H9 (cell line): ENCODE data around the gene ATP2B2. TPM values are rescaled to one million over a fixed set of nuclear protein-coding genes. Genes with fewer than 3 reads are reported as not detected.

ENCODE experiments used
- DNase-seq: peaks from one replicate; pipeline ENCODE4 v3.0.0-alpha.2; 2017
- H2AFZ ChIP-seq: one replicate; pipeline ENCODE4 v1.6.1; 2013; ENCODE audit warnings: mild to moderate bottlenecking, low read length, control low read depth, moderate library complexity
- H2AK5ac ChIP-seq: 2 replicates; pipeline ENCODE4 v1.6.1; 2013; ENCODE audit warnings: low read length, control low read depth, mixed read lengths; ENCODE audit not compliant: insufficient read length
- H2BK120ac ChIP-seq: one replicate; pipeline ENCODE4 v1.6.1; 2013; ENCODE audit warnings: low read depth, mild to moderate bottlenecking, low read length, control low read depth, inconsistent platforms; ENCODE audit not compliant: poor library complexity, severe bottlenecking
- H2BK12ac ChIP-seq: 2 replicates; pipeline ENCODE4 v1.6.1; 2013; ENCODE audit warnings: low read length, control low read depth, mixed read lengths, low read depth; ENCODE audit not compliant: insufficient read length
- H2BK15ac ChIP-seq: 2 replicates; pipeline ENCODE4 v1.6.1; 2013; ENCODE audit warnings: low read depth, low read length, control low read depth
- H2BK20ac ChIP-seq: one replicate; pipeline ENCODE4 v1.6.1; 2013; ENCODE audit warnings: low read depth, mild to moderate bottlenecking, low read length, control low read depth, inconsistent platforms; ENCODE audit not compliant: poor library complexity, severe bottlenecking
- H2BK5ac ChIP-seq: 2 replicates; pipeline ENCODE4 v1.6.1; 2013; ENCODE audit warnings: low read length, control low read depth, mixed read lengths; ENCODE audit not compliant: insufficient read length
- H3K14ac ChIP-seq: 2 replicates; pipeline ENCODE4 v1.6.1; 2013; ENCODE audit warnings: low read length, control low read depth; ENCODE audit not compliant: insufficient read depth
- H3K18ac ChIP-seq: 2 replicates; pipeline ENCODE4 v1.6.1; 2013; ENCODE audit warnings: low read depth, mild to moderate bottlenecking, mixed read lengths, low read length, control low read depth; ENCODE audit not compliant: insufficient read length
- H3K23ac ChIP-seq: 2 replicates; pipeline ENCODE4 v1.6.1; 2013; ENCODE audit warnings: low read length, control low read depth, mixed read lengths, low read depth; ENCODE audit not compliant: insufficient read length
- H3K23me2 ChIP-seq: 2 replicates; pipeline ENCODE4 v1.6.1; 2013; ENCODE audit warnings: low read depth, mild to moderate bottlenecking, mixed read lengths, low read length, control low read depth; ENCODE audit not compliant: insufficient read length, poor library complexity, severe bottlenecking
- H3K27ac ChIP-seq: 2 replicates; pipeline ENCODE4 v1.5.1; 2013; ENCODE audit warnings: low read length, control low read depth, mixed read lengths, low read depth; ENCODE audit not compliant: insufficient read length
- H3K27me3 ChIP-seq: 2 replicates; pipeline ENCODE4 v1.6.1; 2013; ENCODE audit warnings: low read length, control low read depth, inconsistent platforms; ENCODE audit not compliant: insufficient read depth
- H3K4ac ChIP-seq: 2 replicates; pipeline ENCODE4 v1.6.1; 2013; ENCODE audit warnings: low read depth, mild to moderate bottlenecking, control low read depth, inconsistent platforms, low read length, moderate library complexity
- H3K4me1 ChIP-seq: 2 replicates; pipeline ENCODE4 v1.6.1; 2013; ENCODE audit warnings: low read length, control low read depth, inconsistent platforms; ENCODE audit not compliant: insufficient read depth
- H3K4me2 ChIP-seq: 2 replicates; pipeline ENCODE4 v1.6.1; 2013; ENCODE audit warnings: low read length, control low read depth, mixed read lengths; ENCODE audit not compliant: insufficient read length, insufficient read depth
- H3K56ac ChIP-seq: 2 replicates; pipeline ENCODE4 v1.6.1; 2013; ENCODE audit warnings: low read depth, mild to moderate bottlenecking, mixed read lengths, low read length, control low read depth; ENCODE audit not compliant: insufficient read length
- H3K79me1 ChIP-seq: 2 replicates; pipeline ENCODE4 v1.6.1; 2013; ENCODE audit warnings: low read depth, mild to moderate bottlenecking, moderate library complexity, low read length, control low read depth, inconsistent platforms; ENCODE audit not compliant: insufficient read depth, poor library complexity, severe bottlenecking
- H3K79me2 ChIP-seq: 2 replicates; pipeline ENCODE4 v1.6.1; 2013; ENCODE audit warnings: low read length, control low read depth, inconsistent platforms; ENCODE audit not compliant: insufficient read depth
- H3K9ac ChIP-seq: 2 replicates; pipeline ENCODE4 v1.6.1; 2013; ENCODE audit warnings: low read length, control low read depth, mixed read lengths; ENCODE audit not compliant: insufficient read length; ENCODE audit errors: extremely low read depth
- H3K9me3 ChIP-seq: one replicate; pipeline ENCODE4 v1.6.1; 2013; ENCODE audit warnings: low read depth, low read length, inconsistent platforms; ENCODE audit not compliant: control insufficient read depth
- H3T11ph ChIP-seq: one replicate; pipeline ENCODE4 v1.6.1; 2013; ENCODE audit warnings: mild to moderate bottlenecking, low read length, control low read depth, inconsistent platforms
- H4K20me1 ChIP-seq: one replicate; pipeline ENCODE4 v1.6.1; 2013; ENCODE audit not compliant: control insufficient read depth, insufficient read length, insufficient read depth
- H4K5ac ChIP-seq: 2 replicates; pipeline ENCODE4 v1.6.1; 2013; ENCODE audit warnings: low read depth, mild to moderate bottlenecking, mixed read lengths, low read length, control low read depth; ENCODE audit not compliant: insufficient read length
- H4K8ac ChIP-seq: replicated peaks from 2 replicates; pipeline ENCODE4 v1.6.1; 2013; ENCODE audit warnings: low read length, control low read depth, mixed read lengths, low read depth; ENCODE audit not compliant: insufficient read length
- H4K91ac ChIP-seq: 2 replicates; pipeline ENCODE4 v1.6.1; 2013; ENCODE audit warnings: low read depth, mild to moderate bottlenecking, moderate library complexity, mixed read lengths, low read length, control low read depth; ENCODE audit not compliant: insufficient read length
- H3K27ac Mint-ChIP-seq, 3 experiments: 2 replicates in 2 of 3; 3 replicates in 1 of 3; pipeline ENCODE4 v1.8.0; 2020 to 2021; ENCODE audit warnings: mixed read lengths in 3 of 3, mild to moderate bottlenecking in 1 of 3, moderate library complexity in 1 of 3
- H3K27me3 Mint-ChIP-seq: 2 replicates; pipeline ENCODE4 v1.8.0; 2021; ENCODE audit warnings: low read depth, mild to moderate bottlenecking, moderate library complexity, mixed read lengths
- H3K36me3 Mint-ChIP-seq, 3 experiments: 2 replicates in 2 of 3; 3 replicates in 1 of 3; pipeline ENCODE4 v1.8.0; 2020 to 2021; ENCODE audit warnings: low read depth in 3 of 3, mixed read lengths in 3 of 3; ENCODE audit not compliant: insufficient read depth in 1 of 3
- H3K4me1 Mint-ChIP-seq, 2 experiments: 2 replicates each; pipeline ENCODE4 v1.8.0; 2020; ENCODE audit warnings: mixed read lengths in 2 of 2
- H3K4me3 Mint-ChIP-seq, 2 experiments: 2 replicates in 1 of 2; 3 replicates in 1 of 2; pipeline ENCODE4 v1.8.0; 2020 to 2021; ENCODE audit warnings: mild to moderate bottlenecking in 2 of 2, mixed read lengths in 2 of 2, moderate library complexity in 1 of 2
- H3K9me3 Mint-ChIP-seq, 2 experiments: 2 replicates in 1 of 2; 3 replicates in 1 of 2; pipeline ENCODE4 v1.8.0; 2020; ENCODE audit warnings: mild to moderate bottlenecking in 2 of 2, mixed read lengths in 2 of 2, moderate library complexity in 1 of 2
- CTCF ChIP-seq: fragments of 200-600 bp; sonication (generic); conservative IDR thresholded peaks from 3 replicates; pipeline ENCODE4 v1.8.0; 2021; ENCODE audit warnings: antibody characterized with exemption, mild to moderate bottlenecking
- WGBS: extraction: QIAGEN DNeasy Blood & Tissue Kit; methylation state at CpG from one replicate; pipeline ENCODE4 v1.1.7; 2013; ENCODE audit warnings: missing lambda C conversion rate, low lambda C conversion rate, mixed read lengths; ENCODE audit not compliant: insufficient read length; ENCODE audit errors: extremely low coverage; 5-methylcytosine and 5-hydroxymethylcytosine counted together
- total RNA-seq: library from RNA; stranded (reverse); gene quantifications from 2 replicates; pipeline ENCODE4 v1.2.1, GENCODE V29; 2021

The ATP2B2 gene
- total RNA-seq, 1 experiment from 2014 or later: 0.33 TPM

DNA sequence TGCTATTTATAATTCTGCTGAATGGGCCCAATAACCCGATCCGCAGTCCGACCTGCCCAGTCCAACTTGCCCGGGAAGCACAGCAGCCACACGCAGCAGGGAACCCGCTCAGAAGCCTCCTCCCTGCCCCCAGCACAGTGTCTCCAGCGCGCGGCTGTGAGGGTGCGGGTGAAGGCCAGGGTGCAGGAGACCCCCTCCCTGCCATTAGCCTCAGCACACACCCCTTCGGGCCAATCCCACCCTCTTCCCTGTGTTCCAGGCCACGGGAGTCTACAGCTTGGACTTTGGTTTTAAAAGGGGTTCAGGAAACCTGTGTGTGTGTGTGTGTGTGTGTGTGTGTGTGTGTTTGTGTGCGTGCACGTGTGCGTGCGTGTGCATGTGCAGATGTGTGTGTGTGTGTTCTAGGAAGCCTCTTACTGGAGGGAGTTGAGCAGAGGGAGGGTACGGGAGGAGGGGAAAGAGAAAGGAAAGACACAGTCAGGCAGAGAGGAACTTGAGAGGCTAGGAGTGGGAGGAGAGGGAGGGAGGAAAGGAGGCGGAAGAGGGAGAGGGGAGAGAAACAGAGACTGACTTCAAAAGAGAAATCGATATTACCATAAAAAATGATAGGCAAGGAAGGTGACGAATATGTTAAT is 34.2 kb downstream of the ATP2B2 start:
- no peaks in the 10 kb centered on the region for H4K20me1 ChIP-seq
- H3K56ac ChIP-seq: no peak overlapping the region
- no peak overlapping the region for H2BK5ac ChIP-seq
- no peaks in the 10 kb centered on the region for H3K9me3 ChIP-seq
- H2AFZ ChIP-seq: no peak overlapping the region
- no peaks in the 10 kb centered on the region for H3K79me2 ChIP-seq
- H4K91ac ChIP-seq: no peak overlapping the region
- no peaks in the 10 kb centered on the region for H3K9me3 Mint-ChIP-seq
- no peak overlapping the region; a peak in 1 of 7 replicates for H3K27ac Mint-ChIP-seq
- H3K4me2 ChIP-seq: peak overlapping the region; percentile 38
- no peak overlapping the region for H2BK12ac ChIP-seq
- peaks cover 18% of the 10 kb centered on the region for H3K27me3 Mint-ChIP-seq
- no peak for DNase-seq
- H4K8ac ChIP-seq: no peak overlapping the region
- no peak overlapping the region for H3K4ac ChIP-seq
- H2AK5ac ChIP-seq: no peak overlapping the region
- peaks cover 17 to 29% of the 10 kb centered on the region in 2 experiments for H3K4me1 Mint-ChIP-seq
- no peaks in the 10 kb centered on the region for H3K27me3 ChIP-seq
- no peak overlapping the region for H2BK120ac ChIP-seq
- no peak overlapping the region for H3K18ac ChIP-seq
- no peak overlapping the region for H3K9ac ChIP-seq
- no peak overlapping the region for H2BK20ac ChIP-seq
- no peak overlapping the region for H3K14ac ChIP-seq
- H4K5ac ChIP-seq: no peak overlapping the region
- H3K4me1 ChIP-seq: no peaks in the 10 kb centered on the region; the same call in 1 of the 2 replicates
- H2BK15ac ChIP-seq: no peak overlapping the region
- peak overlapping the region; percentile 26 to 74 for H3K4me3 Mint-ChIP-seq
- no peaks in the 10 kb centered on the region for H3K23me2 ChIP-seq
- H3K79me1 ChIP-seq: no peaks in the 10 kb centered on the region
- H3K36me3 Mint-ChIP-seq: no peaks in the 10 kb centered on the region
- no CpG with 5 or more reads among the region's 20 CpGs for WGBS
- H3T11ph ChIP-seq: no peak overlapping the region
- H3K27ac ChIP-seq: no peak overlapping the region
- no peak overlapping the region for H3K23ac ChIP-seq
- no peak for TF ChIP-seq CTCF
